Activated naive CD4-positive, alpha-beta T cell treated with anti-CD3 and anti-CD28 coated beads, Interleukin-2, amount 50 U/mL, for 72 hours (primary cell): ENCODE data around the gene RIPOR3. TPM values are rescaled to one million over a fixed set of nuclear protein-coding genes. Genes with fewer than 3 reads are reported as not detected.
"Not testable (repeated sequence)": the region's sequence is repeated elsewhere in the genome, so short reads cannot be mapped to it uniquely, and the experiment has no call there.

Source experiments
- ATAC-seq, 2 donors: fragments of 150-1000 bp; cut with Tn5 transposase; 2 replicates each; pipeline ENCODE4 v1.10.0; 2021; ENCODE audit warnings: mild to moderate bottlenecking in 2 of 2, moderate library complexity in 2 of 2
- DNase-seq, 2 donors: peaks; one replicate each; pipeline ENCODE4 v3.0.0; 2021 to 2022; ENCODE audit warnings: low spot score in 2 of 2
- H3K27ac Mint-ChIP-seq, 2 donors: one replicate each; pipeline ENCODE4 v1.8.0; 2022; ENCODE audit warnings: mild to moderate bottlenecking in 2 of 2, mixed read lengths in 2 of 2
- H3K36me3 Mint-ChIP-seq, 2 donors: one replicate each; pipeline ENCODE4 v1.8.0; 2022; ENCODE audit warnings: mixed read lengths in 2 of 2
- H3K9me3 Mint-ChIP-seq, 2 donors: one replicate each; pipeline ENCODE4 v1.8.0; 2022; ENCODE audit warnings: mixed read lengths in 2 of 2
- total RNA-seq, 2 donors: library from RNA; stranded (reverse); gene quantifications; one replicate each; pipeline ENCODE4 v1.2.3, GENCODE V29; 2022

The RIPOR3 gene
- total RNA-seq, 2 donors from 2014 or later: 0.08 TPM; not detected in 1

DNA sequence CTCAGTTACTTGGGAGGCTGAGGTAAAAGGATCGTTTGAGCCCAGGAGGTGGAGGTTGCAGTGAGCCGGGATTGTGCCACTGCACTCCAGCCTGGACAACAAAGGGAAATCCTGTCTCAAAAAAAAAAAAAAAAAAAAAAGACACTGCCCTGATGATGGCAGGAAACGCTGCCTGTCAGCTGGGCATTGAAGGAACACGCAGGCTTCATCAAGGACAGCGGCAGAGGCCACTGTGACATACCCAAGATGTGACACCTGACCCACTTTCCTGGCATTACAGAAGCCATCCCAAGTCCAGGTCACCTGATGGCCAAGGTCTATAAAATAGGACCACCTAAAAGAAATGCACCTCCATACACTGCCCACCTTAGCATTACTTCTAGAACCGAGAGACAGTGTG, 75.9 kb downstream of the RIPOR3 start:
- no peaks in the 10 kb centered on the region for H3K36me3 Mint-ChIP-seq
- DNase-seq: no peak
- H3K9me3 Mint-ChIP-seq: peaks cover 0 to 3% of the 10 kb centered on the region in 2 donors
- no peak overlapping the region for H3K27ac Mint-ChIP-seq
- no peak for ATAC-seq

DNA sequence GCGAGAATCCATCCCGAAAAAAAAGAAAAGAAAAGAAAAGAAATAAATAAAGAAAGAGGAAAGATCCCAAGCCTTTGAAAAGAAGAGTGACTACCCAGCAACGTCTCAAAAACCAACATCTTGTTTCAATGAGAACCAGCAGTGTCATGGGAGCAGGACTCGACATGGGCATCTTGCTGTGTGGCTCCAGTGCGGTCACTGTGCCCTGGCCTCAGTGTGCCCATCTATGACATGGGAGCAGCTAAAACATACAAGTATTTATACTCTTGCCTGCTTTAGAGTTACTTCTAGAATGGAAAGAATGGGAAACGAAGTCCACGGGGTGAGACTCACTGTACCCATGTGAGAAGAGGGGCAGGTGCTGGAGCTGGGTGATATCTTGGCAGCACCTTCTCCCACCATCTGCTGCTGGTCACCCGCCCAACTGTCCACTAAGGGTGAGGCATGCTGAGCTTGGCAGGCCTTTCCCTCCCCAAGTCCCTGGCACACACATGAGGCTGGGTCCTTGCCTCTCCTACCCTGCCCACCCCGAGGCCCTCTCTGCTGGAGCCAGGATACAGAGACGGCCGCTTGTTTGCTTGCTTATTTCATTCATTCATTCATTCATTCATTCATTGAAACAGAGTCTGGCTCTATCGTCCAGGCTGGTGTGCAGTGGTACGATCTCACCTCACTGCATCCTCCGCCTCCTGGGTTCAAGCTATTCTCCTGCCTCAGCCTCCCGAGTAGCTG, 77.7 kb downstream of the RIPOR3 start:
- DNase-seq: no peak
- Mint-ChIP-seq H3K27ac (no peak overlapping the region), H3K9me3 (no peaks in the 10 kb centered on the region), H3K36me3 (no peaks in the 10 kb centered on the region)
- ATAC-seq: no peak

DNA sequence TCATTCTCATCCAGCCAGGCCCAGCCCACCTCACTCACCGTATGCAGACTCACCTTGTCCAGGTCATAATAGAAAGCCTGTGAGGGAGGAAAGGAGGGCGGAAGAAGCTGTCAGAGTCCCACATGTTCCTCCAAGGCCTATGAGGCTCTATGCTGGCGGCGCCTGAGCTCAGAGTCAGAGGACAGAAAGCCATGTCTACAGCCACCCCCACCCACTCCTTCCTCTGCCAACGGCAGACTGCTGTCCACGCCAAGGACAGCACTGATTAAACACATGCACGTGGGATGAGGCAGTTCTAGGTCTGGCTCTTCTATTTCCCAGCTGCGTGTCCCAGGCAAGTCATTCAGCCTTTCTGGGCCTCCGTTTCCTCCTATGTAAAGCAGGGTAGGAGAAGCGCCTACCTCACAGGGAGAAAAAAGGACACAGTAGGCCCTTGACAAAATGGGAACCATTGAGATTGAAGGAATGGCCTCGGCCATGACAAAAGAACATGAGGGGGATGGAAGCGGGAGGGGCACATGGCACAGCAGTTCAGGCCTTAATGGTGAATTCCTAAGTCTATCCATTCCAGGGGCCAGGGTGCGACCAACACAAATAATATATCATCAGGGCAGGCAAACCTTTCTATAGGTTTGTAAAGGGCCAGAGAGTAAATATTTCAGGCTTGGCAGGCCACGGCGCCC, 80.1 kb downstream of the RIPOR3 start:
- Mint-ChIP-seq H3K36me3 (no peaks in the 10 kb centered on the region), H3K9me3 (no peaks in the 10 kb centered on the region), H3K27ac (no peak overlapping the region)
- DNase-seq (no peak), ATAC-seq (no peak)

DNA sequence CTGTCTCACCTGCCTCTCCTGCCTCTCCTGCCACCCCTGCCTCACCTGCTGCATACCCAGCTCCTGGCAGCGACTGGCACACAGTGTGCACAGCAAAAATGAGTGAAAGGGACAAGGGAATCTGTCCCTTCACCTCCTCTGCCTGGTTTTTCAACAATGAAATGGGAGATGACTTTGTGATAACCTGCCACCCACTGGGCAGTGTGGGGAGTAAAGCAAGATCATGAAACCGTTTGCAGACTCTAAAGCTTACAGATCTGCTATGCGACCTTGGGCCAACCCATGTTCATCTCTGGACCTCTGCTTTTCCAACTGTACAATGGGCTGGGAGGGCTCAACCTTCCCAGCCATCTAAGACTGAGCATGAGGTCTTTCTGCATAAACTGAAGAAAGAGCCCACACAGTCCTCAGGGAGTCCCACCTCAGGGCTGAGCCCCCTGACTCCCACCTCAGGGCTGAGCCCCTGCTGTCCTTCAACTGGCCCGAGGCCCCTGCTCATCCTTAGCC, 81.1 kb downstream of the RIPOR3 start:
- no peak overlapping the region for H3K27ac Mint-ChIP-seq
- no peak for DNase-seq
- ATAC-seq: no peak

DNA sequence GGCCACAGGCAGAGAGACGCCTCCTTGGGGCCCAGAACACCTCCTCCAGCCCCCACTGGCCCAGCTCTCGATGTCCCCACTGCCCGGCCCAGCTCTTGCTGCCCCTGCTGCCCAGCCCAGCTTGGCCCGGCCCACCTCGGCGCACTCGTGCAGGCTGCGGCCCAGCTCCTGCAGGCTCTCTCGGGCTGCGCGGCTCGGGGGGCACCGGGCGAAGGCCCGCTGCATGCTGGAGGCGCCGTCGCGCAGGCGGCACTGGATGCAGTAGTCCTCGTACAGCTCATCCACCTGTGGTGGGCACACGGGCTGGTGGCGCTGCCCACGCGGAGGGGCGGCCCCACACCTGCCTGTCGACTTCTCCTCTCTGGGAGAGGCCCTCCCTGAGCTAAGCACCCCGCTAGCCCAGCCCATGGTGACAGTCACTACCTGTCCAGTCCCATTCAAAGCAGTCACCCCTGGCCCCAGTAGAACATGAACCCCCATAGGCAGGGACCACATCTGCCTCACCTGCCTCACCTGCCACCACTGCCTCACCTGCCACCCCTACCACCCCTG, 81.8 kb downstream of the RIPOR3 start:
- Mint-ChIP-seq H3K36me3 (no peaks in the 10 kb centered on the region), H3K27ac (no peak overlapping the region), H3K9me3 (no peaks in the 10 kb centered on the region)
- DNase-seq: no peak
- peak in 1 of 2 donors; percentile 7 for ATAC-seq

More for the DNA sequence above, 81.1 kb downstream of the RIPOR3 start:
- no peaks in the 10 kb centered on the region for H3K9me3 Mint-ChIP-seq
- no peaks in the 10 kb centered on the region for H3K36me3 Mint-ChIP-seq

DNA sequence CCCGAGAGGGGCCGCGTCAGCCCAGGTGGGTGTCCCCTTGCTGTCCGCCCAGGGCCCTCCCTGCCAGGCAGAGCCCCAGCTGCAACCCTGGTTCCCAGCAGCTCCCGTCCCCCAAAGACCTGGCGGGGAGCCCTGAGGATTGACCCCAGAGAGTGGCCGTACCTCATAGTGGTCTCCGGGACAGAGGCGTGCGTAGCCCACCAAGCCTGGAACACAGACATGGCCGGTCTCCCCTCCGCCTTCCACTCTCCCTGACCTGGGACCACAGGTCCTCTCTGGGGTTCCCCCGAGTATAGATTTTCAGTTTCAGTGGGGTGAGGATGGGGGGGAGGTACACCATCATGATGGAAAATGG, 82.6 kb downstream of the RIPOR3 start:
- H3K9me3 Mint-ChIP-seq: no peaks in the 10 kb centered on the region
- H3K27ac Mint-ChIP-seq: no peak overlapping the region
- ATAC-seq (no peak), DNase-seq (no peak)
- no peaks in the 10 kb centered on the region for H3K36me3 Mint-ChIP-seq

DNA sequence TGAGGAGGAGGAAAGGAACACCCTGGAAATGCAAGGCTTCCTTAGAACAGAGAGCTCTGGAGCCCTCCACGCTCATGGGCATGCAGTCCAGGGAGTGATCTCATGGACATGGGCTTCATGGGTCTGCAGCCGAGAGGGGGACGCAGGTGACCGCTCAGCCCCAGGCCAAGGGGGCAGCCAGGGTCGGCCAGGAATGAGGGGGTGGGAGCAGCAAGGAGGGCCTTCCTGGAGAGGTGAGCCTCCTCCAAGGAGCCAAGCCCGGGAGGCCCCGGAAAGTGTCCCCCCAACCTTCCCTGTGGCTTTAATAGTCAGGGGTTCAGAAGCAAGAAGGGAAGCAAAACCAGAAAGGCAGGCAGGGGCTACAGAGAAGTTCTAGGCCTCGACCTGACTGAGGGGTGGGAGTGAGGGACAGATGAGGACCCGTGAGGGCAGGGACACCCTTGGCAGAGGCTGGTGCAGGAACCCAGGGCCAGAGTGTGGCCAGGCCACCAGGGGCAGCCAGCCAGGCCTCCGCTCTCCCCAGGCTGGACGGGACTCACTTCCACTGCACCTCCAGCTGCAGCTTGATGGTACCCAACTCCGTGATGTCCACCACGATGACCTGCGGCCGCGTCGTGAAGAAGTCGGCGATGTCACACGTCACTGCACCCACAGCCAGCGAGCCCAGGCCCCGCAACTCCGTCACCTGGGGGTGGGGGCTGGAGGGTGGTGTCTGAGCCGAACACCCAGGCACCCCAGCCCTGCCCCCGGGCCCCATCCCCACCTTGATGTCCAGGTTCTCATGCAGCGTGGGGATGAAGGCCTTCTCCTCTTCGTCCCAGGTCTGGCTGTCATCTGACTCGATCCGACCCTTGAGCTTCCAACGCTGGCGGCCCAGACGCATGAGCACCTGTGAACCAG, 83.2 kb downstream of the RIPOR3 start:
- no peaks in the 10 kb centered on the region for H3K9me3 Mint-ChIP-seq
- H3K27ac Mint-ChIP-seq: no peak overlapping the region
- DNase-seq (no peak), ATAC-seq (no peak)
- H3K36me3 Mint-ChIP-seq: no peaks in the 10 kb centered on the region

DNA sequence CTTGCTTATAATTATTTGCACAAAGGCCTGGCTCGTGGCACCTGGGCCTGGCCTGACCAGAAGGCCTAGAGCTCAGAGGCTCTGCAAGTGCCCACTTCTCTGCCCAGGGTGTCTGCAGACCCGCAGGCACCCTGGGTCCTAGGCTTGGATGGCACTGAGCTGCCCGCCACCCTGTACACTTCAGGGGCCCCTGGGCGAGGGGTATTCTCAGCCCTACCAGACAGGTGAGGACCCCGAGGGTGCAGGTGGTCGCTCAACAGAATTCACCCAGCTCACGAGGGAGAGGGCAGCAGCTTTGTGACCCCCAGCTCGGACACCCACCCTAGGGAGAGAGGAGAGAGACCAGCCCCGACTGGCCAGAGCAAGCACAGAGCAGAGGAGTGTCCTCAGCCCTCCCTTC, 83.9 kb downstream of the RIPOR3 start:
- Mint-ChIP-seq H3K27ac (no peak overlapping the region), H3K9me3 (no peaks in the 10 kb centered on the region), H3K36me3 (no peaks in the 10 kb centered on the region)
- no peak for DNase-seq
- ATAC-seq: no peak

DNA sequence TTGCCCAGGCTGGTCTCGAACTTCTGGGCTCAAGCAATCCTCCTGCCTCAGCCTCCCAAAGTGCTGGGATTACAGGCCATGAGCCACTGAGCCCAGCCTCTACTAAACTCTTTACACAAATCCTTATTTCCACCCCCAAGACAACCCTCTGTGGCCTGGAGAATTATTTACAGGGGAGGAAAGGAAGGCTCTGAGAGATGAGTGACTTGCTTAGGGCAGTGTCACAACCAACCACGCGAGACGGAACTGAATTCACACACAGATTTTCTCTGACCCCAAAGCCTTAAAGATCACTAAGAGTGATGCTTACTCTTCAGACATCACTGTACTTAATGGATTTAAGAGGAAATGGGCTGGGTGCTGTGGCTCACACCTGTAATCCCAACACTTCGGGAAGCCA, 86.2 kb downstream of the RIPOR3 start:
- Mint-ChIP-seq H3K36me3 (no peaks in the 10 kb centered on the region), H3K27ac (no peak overlapping the region), H3K9me3 (no peaks in the 10 kb centered on the region)
- DNase-seq (no peak), ATAC-seq (no peak)

DNA sequence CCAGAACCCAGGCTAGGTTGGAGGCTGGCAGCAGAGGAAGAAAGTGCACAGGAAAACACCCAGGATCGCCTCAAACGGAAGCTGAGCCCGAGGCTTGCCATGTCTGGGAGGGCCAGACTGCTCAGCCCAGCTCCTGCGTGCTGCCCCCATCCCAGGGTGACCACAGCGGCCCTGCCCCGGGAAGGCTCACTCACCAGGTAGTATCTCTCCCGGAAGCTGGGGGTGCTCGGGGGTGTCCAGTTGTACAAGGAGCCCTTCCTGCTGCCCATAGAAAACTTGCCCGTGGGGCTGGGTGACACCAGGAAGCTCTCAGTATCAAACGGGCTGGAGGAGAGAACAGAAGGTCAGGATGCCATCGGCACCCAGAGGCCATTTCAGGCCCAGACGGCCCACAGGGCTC, 86.9 kb downstream of the RIPOR3 start:
- DNase-seq (no peak), ATAC-seq (no peak)
- Mint-ChIP-seq H3K27ac (no peak overlapping the region), H3K36me3 (no peaks in the 10 kb centered on the region), H3K9me3 (no peaks in the 10 kb centered on the region)

DNA sequence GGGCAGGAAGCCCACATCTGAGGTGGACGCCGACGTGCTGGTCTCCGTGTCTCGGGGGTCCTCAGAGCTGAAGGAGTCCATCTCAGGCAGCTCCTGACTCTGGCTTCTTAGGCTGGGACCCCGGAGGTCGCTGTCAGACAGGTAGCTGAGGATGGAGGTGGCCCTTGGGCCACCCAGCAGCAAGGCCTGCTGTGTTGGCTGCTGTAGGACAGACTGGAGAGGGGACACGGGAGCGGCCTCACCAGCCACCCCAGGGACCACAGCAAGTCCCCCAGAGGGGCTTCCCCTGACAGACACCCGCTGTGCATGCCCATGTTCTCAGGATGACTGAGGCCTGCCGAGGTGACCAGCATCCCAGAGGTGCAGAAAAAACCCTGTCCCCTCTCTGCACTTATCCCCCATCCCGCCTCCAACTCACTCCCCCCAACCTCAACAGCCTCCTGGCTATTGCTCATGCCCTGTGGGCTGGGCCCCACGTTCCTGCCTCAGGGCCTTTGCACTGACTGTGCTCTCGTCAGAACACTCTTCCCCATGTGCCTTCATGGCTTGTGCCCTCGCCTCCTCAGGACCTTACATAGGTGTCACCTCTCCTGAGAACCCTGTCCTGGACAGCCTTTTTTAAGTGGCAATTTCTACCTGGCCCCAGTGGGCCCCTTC, 88.8 kb downstream of the RIPOR3 start:
- DNase-seq (no peak), ATAC-seq (peak in 1 of 2 donors; percentile 16)
- Mint-ChIP-seq H3K36me3 (no peaks in the 10 kb centered on the region), H3K9me3 (no peaks in the 10 kb centered on the region), H3K27ac (no peak overlapping the region)

DNA sequence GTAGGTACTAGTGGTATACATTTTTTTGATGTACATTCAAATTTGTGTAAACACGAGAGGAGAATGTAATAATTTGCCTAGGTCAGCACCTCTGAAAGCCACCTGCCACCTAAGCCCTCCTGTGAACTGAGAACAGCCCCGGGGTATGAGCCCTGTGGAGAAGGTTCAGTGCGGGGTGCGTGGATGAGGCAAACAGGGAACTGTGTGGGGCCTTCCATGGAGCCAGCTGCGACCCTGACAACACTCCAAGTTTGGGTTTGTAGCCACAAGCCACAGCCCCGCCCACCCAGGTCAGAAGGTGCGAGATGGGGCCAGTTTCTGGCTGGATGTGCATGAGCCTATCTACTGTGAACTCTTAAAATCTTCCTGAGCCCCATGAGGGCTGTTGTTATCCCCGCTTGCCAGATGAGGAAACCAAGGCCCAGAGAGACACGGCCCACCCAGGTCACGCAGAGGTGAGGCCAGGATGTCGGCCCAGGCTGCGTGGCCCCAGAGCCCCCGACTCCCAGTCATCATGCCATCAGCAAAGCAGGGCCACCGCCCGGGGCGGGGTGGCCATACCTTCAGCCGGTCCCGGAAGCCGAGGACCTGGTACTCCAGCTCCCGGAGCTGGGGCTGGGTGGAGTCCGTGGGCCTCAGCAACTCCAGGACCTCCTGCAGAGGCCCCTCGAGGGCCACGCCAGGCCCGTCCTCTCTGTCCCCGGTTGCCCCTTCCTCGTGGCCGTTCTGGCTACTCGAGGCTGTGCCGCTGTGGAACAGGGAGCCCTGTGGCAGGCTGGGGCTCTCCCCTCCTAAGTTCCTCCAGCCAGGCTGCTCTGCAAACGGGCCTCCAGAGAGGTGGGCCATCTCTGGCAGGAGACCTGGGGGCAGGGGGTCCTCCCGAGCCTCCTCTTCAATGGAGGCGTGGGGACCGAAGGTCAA, 89.6 kb downstream of the RIPOR3 start:
- peak in 1 of 2 donors; percentile 19 for ATAC-seq

DNA sequence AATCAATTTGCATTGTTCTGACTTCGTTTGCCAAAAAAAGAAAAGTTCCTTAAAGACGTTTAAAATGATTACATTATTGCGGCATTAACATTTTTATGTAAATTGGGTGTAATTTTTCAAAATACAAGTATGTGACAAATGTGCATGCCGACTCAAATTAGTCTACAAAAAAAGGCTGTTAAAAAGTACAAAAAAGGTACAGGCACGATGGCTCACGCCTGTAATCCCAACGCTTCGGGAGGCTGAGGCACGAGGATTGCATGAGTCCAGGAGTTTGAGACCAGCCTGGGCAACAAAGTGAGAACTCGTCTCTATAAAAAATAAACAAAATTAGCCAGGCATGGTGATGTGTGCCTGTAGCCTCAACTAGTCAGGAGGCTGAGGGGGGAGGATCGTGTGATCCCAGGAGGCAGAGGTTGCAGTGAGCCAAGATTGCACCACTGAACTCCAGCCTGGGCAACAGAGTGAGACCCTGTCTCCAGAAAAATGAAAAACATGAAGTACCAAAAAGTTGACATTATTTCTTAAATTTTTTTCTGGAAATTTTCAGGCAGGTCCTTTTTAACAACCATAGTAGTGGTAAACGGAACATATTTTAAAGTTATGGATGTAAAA, 91.0 kb downstream of the RIPOR3 start:
- ATAC-seq (no peak), DNase-seq (no peak)
- Mint-ChIP-seq H3K36me3 (no peaks in the 10 kb centered on the region), H3K27ac (peak overlapping the region in 1 of 2 donors; percentile 65), H3K9me3 (no peaks in the 10 kb centered on the region)

More for the DNA sequence above, 89.6 kb downstream of the RIPOR3 start:
- H3K27ac Mint-ChIP-seq: no peak overlapping the region
- no peak for DNase-seq
- no peaks in the 10 kb centered on the region for H3K9me3 Mint-ChIP-seq
- H3K36me3 Mint-ChIP-seq: no peaks in the 10 kb centered on the region

DNA sequence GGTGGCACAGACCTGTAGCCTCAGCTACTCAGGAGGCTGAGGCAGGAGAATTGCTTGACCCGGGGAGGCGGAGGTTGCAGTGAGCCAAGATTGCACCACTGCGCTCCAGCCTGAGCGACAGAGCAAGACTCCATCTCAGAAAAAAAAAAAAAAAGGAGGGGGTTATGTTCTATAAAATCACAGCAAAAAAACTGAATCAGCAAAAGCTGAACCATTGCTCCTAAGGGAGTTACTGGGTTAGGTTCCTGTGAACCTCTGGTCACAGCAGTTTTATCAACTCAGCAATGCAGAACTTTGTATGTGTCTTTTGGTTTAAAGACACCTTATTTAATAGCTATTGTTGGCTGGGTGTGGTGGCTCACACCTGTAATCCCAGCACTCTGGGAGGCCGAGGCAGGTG, 92.6 kb downstream of the RIPOR3 start:
- not testable (repeated sequence) for ATAC-seq, H3K9me3 Mint-ChIP-seq, H3K36me3 Mint-ChIP-seq, DNase-seq
- peak overlapping the region in 1 of 2 donors; percentile 87 for H3K27ac Mint-ChIP-seq

DNA sequence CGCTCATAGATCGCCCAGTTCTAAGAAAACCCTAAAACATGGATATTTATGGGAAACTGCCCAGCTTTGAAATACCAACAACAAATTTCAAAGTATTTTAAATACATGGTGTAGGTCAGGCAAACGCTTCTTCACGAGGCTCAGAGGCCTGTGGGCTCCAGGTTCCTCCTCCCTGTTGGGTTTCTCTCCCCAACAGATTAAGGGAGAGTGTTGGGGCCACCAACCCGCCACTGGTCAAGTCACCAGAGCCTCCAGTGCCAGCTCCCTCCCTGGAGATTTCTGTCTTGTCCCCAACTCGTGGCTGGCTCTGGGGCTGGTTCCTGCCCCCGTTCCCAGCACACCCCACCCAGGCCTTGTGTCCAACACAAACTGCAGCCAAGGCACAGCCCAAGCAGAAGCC, 93.3 kb downstream of the RIPOR3 start:
- ATAC-seq: no peak
- H3K27ac Mint-ChIP-seq: peak overlapping the region in 1 of 2 donors; percentile 40
- no peaks in the 10 kb centered on the region for H3K36me3 Mint-ChIP-seq
- no peak for DNase-seq
- no peaks in the 10 kb centered on the region for H3K9me3 Mint-ChIP-seq
